A549 (cell line): Measurements from ENCODE around the gene BCAS2. TPM values are rescaled to one million over a fixed set of nuclear protein-coding genes. Genes with fewer than 3 reads are reported as not detected.

Experiments
- ATAC-seq, 2 experiments: fragments of 200-7000 bp in 1 of 2; fragments of >200 bp in 1 of 2; cut with Nextera tagmentation in 1 of 2; cut with Tn5 transposase in 1 of 2; 3 replicates each; pipeline versions ENCODE4 v1.8.0 to v1.9.1; 2018 to 2020; ENCODE audit warnings: mild to moderate bottlenecking in 1 of 2, moderate library complexity in 1 of 2
- CTCF ChIA-PET: fragments of 300-600 bp; sonication (Branson Sonifier 250); formaldehyde crosslinking; extraction: SDS; loops from one replicate; lab custom pipeline; 2021; ENCODE audit warnings: antibody characterized with exemption, inconsistent platforms; lab: Yijun Ruan, JAX
- POLR2A ChIA-PET: fragments of 350-600 bp; formaldehyde crosslinking; extraction: SDS; loops from one replicate; lab custom pipeline; 2021; ENCODE audit warnings: antibody characterized with exemption, inconsistent platforms; lab: Yijun Ruan, JAX
- DNase-seq, 2 experiments: peaks; one replicate each; pipeline versions ENCODE4 v3.0.0 to v3.0.0-alpha.2; 2011 to 2016; ENCODE audit warnings: low read depth in 1 of 2, low spot score in 1 of 2
- FAIRE-seq: peaks from 2 replicates; lab custom pipeline; 2011; peaks lifted over from hg19 to GRCh38; lab: Jason Lieb, UNC
- H3K27ac ChIP-seq, 2 experiments: fragments of >200 bp; sonication (Bioruptor Twin); formaldehyde crosslinking; 3 replicates each; pipeline ENCODE4 v1.5.1; 2016 to 2017
- H3K4me1 ChIP-seq: fragments of >200 bp; sonication (Bioruptor Twin); formaldehyde crosslinking; 3 replicates; pipeline ENCODE4 v1.6.1; 2016
- H3K4me2 ChIP-seq: fragments of >200 bp; sonication (Bioruptor Twin); formaldehyde crosslinking; 3 replicates; pipeline ENCODE4 v1.6.1; 2016
- H3K4me3 ChIP-seq: fragments of >200 bp; sonication (Bioruptor Twin); formaldehyde crosslinking; 3 replicates; pipeline ENCODE4 v1.5.1; 2016
- H3K9me3 ChIP-seq: fragments of >200 bp; sonication (Bioruptor Twin); formaldehyde crosslinking; 3 replicates; pipeline ENCODE4 v1.6.1; 2016
- CBX2 ChIP-seq: fragments of 200-600 bp; sonication (generic); IDR thresholded peaks from 2 replicates; pipeline ENCODE4 v1.6.1; 2016; ENCODE audit warnings: low read depth, mild to moderate bottlenecking, borderline replicate concordance
- CBX8 ChIP-seq: fragments of 200-600 bp; sonication (generic); IDR thresholded peaks from 2 replicates; pipeline ENCODE4 v1.6.1; 2016
- CEBPB ChIP-seq, 2 experiments: fragments of >200 bp in 1 of 2; sonication (Bioruptor Twin) in 1 of 2; formaldehyde crosslinking in 1 of 2; IDR thresholded peaks; 2 replicates each; pipeline ENCODE4 v1.6.1; 2012 to 2016
- EHF ChIP-seq: fragments of 250-450 bp; sonication (Bioruptor Pico); IDR thresholded peaks from 2 replicates; pipeline ENCODE4 v1.5.0; 2020; ENCODE audit warnings: mild to moderate bottlenecking
- EHMT2 ChIP-seq: fragments of 200-600 bp; sonication (generic); IDR thresholded peaks from 2 replicates; pipeline ENCODE4 v1.6.1; 2016; ENCODE audit warnings: antibody characterized with exemption, low read depth, mild to moderate bottlenecking, moderate library complexity
- FOSB ChIP-seq: fragments of 250-450 bp; sonication (Bioruptor Pico); IDR thresholded peaks from 2 replicates; pipeline ENCODE4 v1.5.0; 2020; ENCODE audit warnings: mild to moderate bottlenecking, moderate library complexity
- FOSL2 ChIP-seq, 2 experiments: fragments of 450-650 bp in 1 of 2; fragments of >200 bp in 1 of 2; sonication (Bioruptor Twin) in 1 of 2; formaldehyde crosslinking; IDR thresholded peaks; 2 replicates each; pipeline versions ENCODE4 v1.5.0 to v1.6.1; 2016 to 2020; ENCODE audit warnings: mild to moderate bottlenecking in 1 of 2, moderate library complexity in 1 of 2
- GATA3 ChIP-seq: IDR thresholded peaks from 2 replicates; pipeline ENCODE4 v1.6.1; 2012; ENCODE audit warnings: borderline replicate concordance
- HOXA7 ChIP-seq: fragments of 250-450 bp; sonication (Bioruptor Pico); IDR thresholded peaks from 2 replicates; pipeline ENCODE4 v1.5.0; 2020; ENCODE audit warnings: mild to moderate bottlenecking, moderate library complexity
- JUN ChIP-seq, 2 experiments: fragments of >200 bp; sonication (Bioruptor Twin); formaldehyde crosslinking; IDR thresholded peaks; 2 replicates in 1 of 2; 3 replicates in 1 of 2; pipeline ENCODE4 v1.6.1; 2016 to 2017
- JUNB ChIP-seq: fragments of >200 bp; sonication (Bioruptor Twin); formaldehyde crosslinking; IDR thresholded peaks from 2 replicates; pipeline ENCODE4 v1.6.1; 2016
- MAFK ChIP-seq: fragments of 450-650 bp; IDR thresholded peaks from 2 replicates; pipeline ENCODE4 v1.6.1; 2014; ENCODE audit not compliant: partially characterized antibody
- NFE2L2 ChIP-seq: fragments of 150-350 bp; conservative IDR thresholded peaks from 2 replicates; pipeline ENCODE4 v1.6.1; 2014; ENCODE audit warnings: low read length
- POLR2A ChIP-seq: IDR thresholded peaks from 2 replicates; pipeline ENCODE4 v1.6.1; 2012; ENCODE audit warnings: mild to moderate bottlenecking, low read length
- RARB ChIP-seq: fragments of 250-450 bp; sonication (Bioruptor Pico); IDR thresholded peaks from 2 replicates; pipeline ENCODE4 v1.8.0; 2021; ENCODE audit warnings: mild to moderate bottlenecking, moderate library complexity
- RNF2 ChIP-seq: fragments of 200-600 bp; sonication (generic); IDR thresholded peaks from 2 replicates; pipeline ENCODE4 v1.6.1; 2016; ENCODE audit warnings: low read depth, mild to moderate bottlenecking, antibody characterized with exemption, moderate library complexity, borderline replicate concordance
- SMC3 ChIP-seq: fragments of >200 bp; sonication (Bioruptor Twin); formaldehyde crosslinking; IDR thresholded peaks from 3 replicates; pipeline ENCODE4 v1.6.1; 2018; ENCODE audit warnings: inconsistent platforms
- TFCP2L1 ChIP-seq: fragments of 250-450 bp; sonication (Bioruptor Pico); IDR thresholded peaks from 2 replicates; pipeline ENCODE4 v1.5.0; 2021; ENCODE audit warnings: mild to moderate bottlenecking
- ZNF302 ChIP-seq: fragments of 250-450 bp; sonication (Bioruptor Pico); IDR thresholded peaks from 2 replicates; pipeline ENCODE4 v1.9.0; 2021; ENCODE audit warnings: inconsistent platforms, mild to moderate bottlenecking, moderate library complexity
- ZSCAN20 ChIP-seq: fragments of 250-450 bp; sonication (Bioruptor Pico); IDR thresholded peaks from 2 replicates; pipeline ENCODE4 v1.8.0; 2022; ENCODE audit warnings: mild to moderate bottlenecking, moderate library complexity
- WGBS: methylation state at CpG from one replicate; pipeline ENCODE4 v1.1.6; 2017; ENCODE audit errors: missing lambda C conversion rate; 5-methylcytosine and 5-hydroxymethylcytosine counted together
- polyA plus RNA-seq, 4 experiments: library from polyadenylated mRNA; depleted of rRNA in 3 of 4; stranded (reverse); fragments of >200 nt; fragmentation: RNase III in 1 of 4; extraction: RNeasy Plus Mini Kit Qiagen cat#74134 plus additional on column Dnase treatment in 1 of 4; gene quantifications; 2 replicates in 3 of 4; 3 replicates in 1 of 4; pipeline ENCODE4 v1.2.3, GENCODE V29; 2011 to 2017
- TF ChIP-seq, protein P1 (sequence below): fragments of 250-450 bp; sonication (Bioruptor Pico); IDR thresholded peaks from 2 replicates; pipeline ENCODE4 v1.5.0; 2020; ENCODE audit warnings: low read depth, mild to moderate bottlenecking, moderate library complexity
- TF ChIP-seq, protein P2 (sequence below): IDR thresholded peaks from 2 replicates; pipeline ENCODE4 v1.6.1; 2012
- TF ChIP-seq, protein P3 (sequence below): fragments of 250-450 bp; sonication (Bioruptor Pico); IDR thresholded peaks from 2 replicates; pipeline ENCODE4 v1.5.0; 2021; ENCODE audit warnings: mild to moderate bottlenecking, moderate library complexity, borderline replicate concordance
- TF ChIP-seq, protein P4 (sequence below): fragments of >200 bp; sonication (Bioruptor Twin); formaldehyde crosslinking; IDR thresholded peaks from 3 replicates; pipeline ENCODE4 v1.6.1; 2016
- TF ChIP-seq, protein P5 (sequence below): IDR thresholded peaks from 2 replicates; pipeline ENCODE4 v1.6.1; 2012
- TF ChIP-seq, protein P6 (sequence below): fragments of >200 bp; sonication (Bioruptor Twin); formaldehyde crosslinking; IDR thresholded peaks from 2 replicates; pipeline ENCODE4 v1.6.1; 2016

The BCAS2 gene
- polyA plus RNA-seq, 2 of the 4 experiments (the other 2 are of a cell fraction), result 36.0 to 52.5 TPM

DNA sequence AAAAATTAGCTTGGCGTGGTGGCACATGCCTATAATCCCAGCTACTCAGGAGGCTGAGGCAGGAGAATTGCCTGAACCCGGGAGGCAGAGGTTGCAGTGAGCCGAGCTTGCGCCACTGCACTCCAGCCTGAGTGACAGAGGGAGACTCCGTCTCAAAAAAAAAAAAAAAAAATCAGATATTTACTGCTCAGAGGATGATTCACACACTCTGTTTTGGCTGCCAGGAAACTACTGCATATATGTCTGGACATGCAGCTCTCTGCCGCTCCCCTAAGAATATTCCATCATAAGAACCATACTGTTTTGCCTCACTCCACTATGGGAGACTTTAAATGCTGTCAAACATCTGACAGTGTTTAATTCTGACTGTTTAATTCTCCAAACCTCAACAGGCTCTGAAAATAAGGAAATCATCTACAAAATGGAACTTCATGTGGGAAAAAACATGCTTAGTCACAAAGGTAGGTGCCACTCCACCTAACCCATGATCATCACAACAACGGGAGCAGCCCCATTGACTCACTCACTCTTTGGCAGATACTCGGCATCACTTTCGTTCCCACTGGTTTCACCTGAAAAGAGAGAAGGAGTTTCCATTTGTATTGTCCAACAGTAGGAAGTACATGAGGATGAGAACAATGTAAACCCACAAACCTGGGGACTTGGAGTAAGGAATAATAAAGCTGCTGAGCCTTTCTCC, 29.3 kb upstream of the BCAS2 start (continued):
- TF ChIP-seq CBX8, result no peak
- no peak for TF ChIP-seq JUNB

DNA sequence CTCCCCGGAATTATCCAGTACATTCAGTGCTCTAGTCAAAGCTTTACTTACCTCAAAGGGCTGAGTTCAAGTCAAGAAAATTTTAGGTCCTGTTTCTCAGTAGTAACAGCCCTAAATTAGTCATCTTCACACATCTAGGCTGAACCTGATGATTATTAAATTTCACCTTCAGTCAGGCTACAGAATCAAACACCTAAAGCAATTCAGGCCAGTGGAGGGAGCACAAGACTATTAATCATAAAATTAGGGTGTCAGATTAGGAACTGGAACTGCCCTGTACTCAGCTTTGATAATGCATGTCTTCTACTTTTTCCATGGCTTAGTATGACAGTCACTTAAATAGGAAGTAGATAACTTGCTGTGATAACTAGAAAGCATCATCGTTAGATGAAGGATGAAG, 28.4 kb upstream of the BCAS2 start:
- ATAC-seq (no peak), DNase-seq (no peak), FAIRE-seq (no peak)
- Histone ChIP-seq H3K27ac (no peak overlapping the region), H3K4me1 (no peaks in the 10 kb centered on the region), H3K9me3 (no peaks in the 10 kb centered on the region), H3K4me3 (no peak overlapping the region), H3K4me2 (no peak overlapping the region)
- ChIA-PET POLR2A (no interaction called here), CTCF (interaction anchor here (1.6 kb wide), 1 partner anchor 9 kb away, joined by 4 read pairs; no protein-coding TSS in a partner anchor)
- WGBS, result 45% methylated on average over 2 of the region's 2 CpGs
- TF ChIP-seq FOSL2 (IDR thresholded peaks at IDR 0.05) (no peak), FOSL2 (CRISPR knock-in tag; IDR thresholded peaks at IDR 0.05) (no peak), MAFK (no peak), ZSCAN20 (CRISPR knock-in tag) (no peak), HOXA7 (no peak), GATA3 (no peak), CBX8 (no peak), RNF2 (no peak)
- TF ChIP-seq, protein P1, sequence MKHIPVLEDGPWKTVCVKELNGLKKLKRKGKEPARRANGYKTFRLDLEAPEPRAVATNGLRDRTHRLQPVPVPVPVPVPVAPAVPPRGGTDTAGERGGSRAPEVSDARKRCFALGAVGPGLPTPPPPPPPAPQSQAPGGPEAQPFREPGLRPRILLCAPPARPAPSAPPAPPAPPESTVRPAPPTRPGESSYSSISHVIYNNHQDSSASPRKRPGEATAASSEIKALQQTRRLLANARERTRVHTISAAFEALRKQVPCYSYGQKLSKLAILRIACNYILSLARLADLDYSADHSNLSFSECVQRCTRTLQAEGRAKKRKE (CRISPR knock-in tag), result no peak
- TF ChIP-seq, protein P2, sequence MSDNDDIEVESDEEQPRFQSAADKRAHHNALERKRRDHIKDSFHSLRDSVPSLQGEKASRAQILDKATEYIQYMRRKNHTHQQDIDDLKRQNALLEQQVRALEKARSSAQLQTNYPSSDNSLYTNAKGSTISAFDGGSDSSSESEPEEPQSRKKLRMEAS, result no peak

DNA sequence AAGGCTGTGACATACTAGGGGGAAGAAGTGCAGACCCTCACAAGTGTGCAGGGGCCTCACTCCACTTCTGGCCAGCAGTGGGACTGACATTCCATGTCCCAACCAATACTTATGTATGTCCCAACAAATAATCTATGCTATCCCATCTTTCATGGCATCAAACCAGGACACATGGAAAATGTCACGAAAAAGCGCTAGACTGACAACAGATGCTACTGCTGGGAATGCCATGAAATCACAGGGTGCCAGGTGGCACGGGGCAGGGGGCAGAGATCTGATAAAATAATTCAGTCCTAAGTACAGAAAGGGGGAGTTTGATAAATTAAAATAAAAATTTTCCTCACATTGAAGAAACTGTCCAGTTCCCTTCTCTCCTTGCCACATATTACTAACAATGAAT, 27.6 kb upstream of the BCAS2 start:
- 70% methylated on average over 3 of the region's 3 CpGs for WGBS
- no peak for FAIRE-seq
- CTCF ChIA-PET, result interaction anchor here (1.6 kb wide), 1 partner anchor 8 kb away, joined by 4 read pairs; no protein-coding TSS in a partner anchor

DNA sequence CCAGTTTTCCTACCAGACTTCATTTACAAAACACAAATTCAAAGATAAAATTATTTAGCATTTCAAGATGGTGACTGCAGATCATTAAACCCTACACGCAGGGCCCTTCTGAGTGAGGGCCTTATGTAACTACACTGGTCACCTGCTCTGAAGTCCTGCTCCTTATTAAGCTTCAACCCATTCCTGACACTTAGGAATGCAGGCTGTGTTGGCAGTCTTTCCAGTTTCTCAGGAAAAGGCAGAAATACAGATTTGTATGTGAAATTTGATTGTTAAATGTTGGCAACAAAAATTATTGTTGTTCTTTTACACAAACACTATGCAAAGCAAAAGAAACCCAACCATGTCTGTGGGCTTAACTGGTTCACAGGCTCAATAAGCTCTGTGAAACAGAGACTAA, 25.8 kb upstream of the BCAS2 start:
- Histone ChIP-seq H3K4me2 (no peak overlapping the region), H3K4me3 (no peak overlapping the region), H3K27ac (no peak overlapping the region), H3K9me3 (no peaks in the 10 kb centered on the region), H3K4me1 (no peaks in the 10 kb centered on the region)
- DNase-seq, result no peak
- no peak for ATAC-seq
- POLR2A ChIA-PET, result no interaction called here
- no peak for FAIRE-seq
- no peak for TF ChIP-seq FOSL2 (IDR thresholded peaks at IDR 0.05)
- no peak for TF ChIP-seq FOSL2 (CRISPR knock-in tag; IDR thresholded peaks at IDR 0.05)
- TF ChIP-seq, protein P3, sequence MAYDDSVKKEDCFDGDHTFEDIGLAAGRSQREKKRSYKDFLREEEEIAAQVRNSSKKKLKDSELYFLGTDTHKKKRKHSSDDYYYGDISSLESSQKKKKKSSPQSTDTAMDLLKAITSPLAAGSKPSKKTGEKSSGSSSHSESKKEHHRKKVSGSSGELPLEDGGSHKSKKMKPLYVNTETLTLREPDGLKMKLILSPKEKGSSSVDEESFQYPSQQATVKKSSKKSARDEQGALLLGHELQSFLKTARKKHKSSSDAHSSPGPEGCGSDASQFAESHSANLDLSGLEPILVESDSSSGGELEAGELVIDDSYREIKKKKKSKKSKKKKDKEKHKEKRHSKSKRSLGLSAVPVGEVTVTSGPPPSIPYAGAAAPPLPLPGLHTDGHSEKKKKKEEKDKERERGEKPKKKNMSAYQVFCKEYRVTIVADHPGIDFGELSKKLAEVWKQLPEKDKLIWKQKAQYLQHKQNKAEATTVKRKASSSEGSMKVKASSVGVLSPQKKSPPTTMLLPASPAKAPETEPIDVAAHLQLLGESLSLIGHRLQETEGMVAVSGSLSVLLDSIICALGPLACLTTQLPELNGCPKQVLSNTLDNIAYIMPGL (CRISPR knock-in tag), result no peak
- no peak for TF ChIP-seq CEBPB (IDR thresholded peaks at IDR 0.05)
- TF ChIP-seq, protein P4, sequence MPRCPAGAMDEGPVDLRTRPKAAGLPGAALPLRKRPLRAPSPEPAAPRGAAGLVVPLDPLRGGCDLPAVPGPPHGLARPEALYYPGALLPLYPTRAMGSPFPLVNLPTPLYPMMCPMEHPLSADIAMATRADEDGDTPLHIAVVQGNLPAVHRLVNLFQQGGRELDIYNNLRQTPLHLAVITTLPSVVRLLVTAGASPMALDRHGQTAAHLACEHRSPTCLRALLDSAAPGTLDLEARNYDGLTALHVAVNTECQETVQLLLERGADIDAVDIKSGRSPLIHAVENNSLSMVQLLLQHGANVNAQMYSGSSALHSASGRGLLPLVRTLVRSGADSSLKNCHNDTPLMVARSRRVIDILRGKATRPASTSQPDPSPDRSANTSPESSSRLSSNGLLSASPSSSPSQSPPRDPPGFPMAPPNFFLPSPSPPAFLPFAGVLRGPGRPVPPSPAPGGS, result no peak
- WGBS, result 91% methylated on average over 1 of the region's 1 CpG
- CTCF ChIA-PET, result interaction anchor here (1.1 kb wide), 1 partner anchor 64 kb away, joined by 3 read pairs; no protein-coding TSS in a partner anchor

More for the DNA sequence above, 27.6 kb upstream of the BCAS2 start:
- POLR2A ChIA-PET, result no interaction called here
- ATAC-seq (no peak), DNase-seq (no peak)
- Histone ChIP-seq H3K4me3 (no peak overlapping the region), H3K27ac (no peak overlapping the region), H3K4me2 (no peak overlapping the region), H3K9me3 (no peaks in the 10 kb centered on the region), H3K4me1 (no peaks in the 10 kb centered on the region)
- TF ChIP-seq FOSB (CRISPR knock-in tag), result no peak
- no peak for TF ChIP-seq ZSCAN20 (CRISPR knock-in tag)
- no peak for TF ChIP-seq TFCP2L1
- TF ChIP-seq, protein P5, sequence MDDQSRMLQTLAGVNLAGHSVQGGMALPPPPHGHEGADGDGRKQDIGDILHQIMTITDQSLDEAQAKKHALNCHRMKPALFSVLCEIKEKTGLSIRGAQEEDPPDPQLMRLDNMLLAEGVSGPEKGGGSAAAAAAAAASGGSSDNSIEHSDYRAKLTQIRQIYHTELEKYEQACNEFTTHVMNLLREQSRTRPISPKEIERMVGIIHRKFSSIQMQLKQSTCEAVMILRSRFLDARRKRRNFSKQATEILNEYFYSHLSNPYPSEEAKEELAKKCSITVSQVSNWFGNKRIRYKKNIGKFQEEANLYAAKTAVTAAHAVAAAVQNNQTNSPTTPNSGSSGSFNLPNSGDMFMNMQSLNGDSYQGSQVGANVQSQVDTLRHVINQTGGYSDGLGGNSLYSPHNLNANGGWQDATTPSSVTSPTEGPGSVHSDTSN, result no peak
- TF ChIP-seq EHMT2, result no peak
- no peak for TF ChIP-seq JUN (IDR thresholded peaks at IDR 0.05)
- no peak for TF ChIP-seq EHF (CRISPR knock-in tag)
- TF ChIP-seq, protein P6, sequence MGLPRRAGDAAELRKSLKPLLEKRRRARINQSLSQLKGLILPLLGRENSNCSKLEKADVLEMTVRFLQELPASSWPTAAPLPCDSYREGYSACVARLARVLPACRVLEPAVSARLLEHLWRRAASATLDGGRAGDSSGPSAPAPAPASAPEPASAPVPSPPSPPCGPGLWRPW, result no peak
- no peak for TF ChIP-seq SMC3
- TF ChIP-seq CBX8, result no peak
- no peak for TF ChIP-seq ZNF302
- no peak for TF ChIP-seq RARB (CRISPR knock-in tag)
- TF ChIP-seq NFE2L2, result no peak
- TF ChIP-seq POLR2A, result no peak
- no peak for TF ChIP-seq CBX2
